Central memory CD8-positive, alpha-beta T cell (primary cell): ENCODE measurements around the gene CARMIL1.

Source experiments
- ATAC-seq: fragments of 150-1000 bp; cut with Tn5 transposase; replicated peaks from 2 replicates; pipeline ENCODE4 v1.10.0; 2022; ENCODE audit warnings: mild to moderate bottlenecking, moderate FRiP score, moderate number of reproducible peaks; ENCODE audit not compliant: poor library complexity, severe bottlenecking; ENCODE audit errors: extremely low read depth
- DNase-seq, 2 donors: peaks; one replicate each; pipeline ENCODE4 v3.0.0; 2021; ENCODE audit warnings: low spot score in 2 of 2
- H3K27ac Mint-ChIP-seq: one replicate; pipeline ENCODE4 v1.8.0; 2022; ENCODE audit warnings: low read depth, mild to moderate bottlenecking, moderate library complexity, mixed read lengths
- H3K27me3 Mint-ChIP-seq: one replicate; pipeline ENCODE4 v1.8.0; 2022; ENCODE audit warnings: mixed read lengths
- H3K36me3 Mint-ChIP-seq: one replicate; pipeline ENCODE4 v1.8.0; 2022; ENCODE audit warnings: mild to moderate bottlenecking, moderate library complexity, mixed read lengths; ENCODE audit not compliant: insufficient read depth
- H3K4me1 Mint-ChIP-seq: one replicate; pipeline ENCODE4 v1.8.0; 2022; ENCODE audit warnings: mixed read lengths
- H3K4me3 Mint-ChIP-seq: one replicate; pipeline ENCODE4 v1.8.0; 2022; ENCODE audit warnings: mild to moderate bottlenecking, moderate library complexity, mixed read lengths
- H3K9me3 Mint-ChIP-seq: one replicate; pipeline ENCODE4 v1.8.0; 2022; ENCODE audit warnings: mixed read lengths

The CARMIL1 gene

GRCh38 chr6:25318589-25318988, 39.4 kb downstream of the CARMIL1 start:
- DNase-seq: no peak
- ATAC-seq: no peak
- Mint-ChIP-seq H3K27ac (no peak overlapping the region), H3K36me3 (peaks cover 4% of the 10 kb centered on the region), H3K27me3 (no peaks in the 10 kb centered on the region), H3K4me3 (no peak overlapping the region), H3K9me3 (no peaks in the 10 kb centered on the region), H3K4me1 (peaks cover 13% of the 10 kb centered on the region)

GRCh38 chr6:25320459-25320858, 41.3 kb downstream of the CARMIL1 start:
- ATAC-seq (no peak), DNase-seq (no peak)
- H3K4me1 Mint-ChIP-seq: peaks cover 10% of the 10 kb centered on the region
- H3K27me3 Mint-ChIP-seq: no peaks in the 10 kb centered on the region
- H3K9me3 Mint-ChIP-seq: no peaks in the 10 kb centered on the region
- H3K36me3 Mint-ChIP-seq: peaks cover 4% of the 10 kb centered on the region
- H3K27ac Mint-ChIP-seq: no peak overlapping the region
- no peak overlapping the region for H3K4me3 Mint-ChIP-seq

GRCh38 chr6:25322692-25323091, 43.5 kb downstream of the CARMIL1 start:
- DNase-seq (no peak), ATAC-seq (no peak)
- Mint-ChIP-seq H3K27me3 (no peaks in the 10 kb centered on the region), H3K27ac (no peak overlapping the region), H3K36me3 (peaks cover 4% of the 10 kb centered on the region), H3K9me3 (no peaks in the 10 kb centered on the region), H3K4me1 (peaks cover 10% of the 10 kb centered on the region), H3K4me3 (no peak overlapping the region)

GRCh38 chr6:25324066-25324762, 45.0 kb downstream of the CARMIL1 start:
- no peaks in the 10 kb centered on the region for H3K27me3 Mint-ChIP-seq
- no peak for DNase-seq
- H3K9me3 Mint-ChIP-seq: no peaks in the 10 kb centered on the region
- peaks cover 4% of the 10 kb centered on the region for H3K4me1 Mint-ChIP-seq
- peaks cover 4% of the 10 kb centered on the region for H3K36me3 Mint-ChIP-seq
- H3K4me3 Mint-ChIP-seq: no peak overlapping the region
- no peak overlapping the region for H3K27ac Mint-ChIP-seq
- ATAC-seq: no peak

- Mint-ChIP-seq H3K9me3 (no peaks in the 10 kb centered on the region), H3K27me3 (no peaks in the 10 kb centered on the region), H3K4me3 (no peak overlapping the region), H3K4me1 (peaks cover 7% of the 10 kb centered on the region), H3K36me3 (peaks cover 2% of the 10 kb centered on the region), H3K27ac (no peak overlapping the region)
- no peak for ATAC-seq
- no peak for DNase-seq
These were observed 47.0 kb downstream of the CARMIL1 start for GRCh38 chr6:25326126-25326525.

GRCh38 chr6:25326960-25327359, 47.8 kb downstream of the CARMIL1 start:
- H3K36me3 Mint-ChIP-seq: peaks cover 2% of the 10 kb centered on the region
- no peak for ATAC-seq
- no peaks in the 10 kb centered on the region for H3K27me3 Mint-ChIP-seq
- no peak for DNase-seq
- no peak overlapping the region for H3K27ac Mint-ChIP-seq
- no peaks in the 10 kb centered on the region for H3K9me3 Mint-ChIP-seq
- peaks cover 7% of the 10 kb centered on the region for H3K4me1 Mint-ChIP-seq
- H3K4me3 Mint-ChIP-seq: no peak overlapping the region

GRCh38 chr6:25327432-25327831, 48.3 kb downstream of the CARMIL1 start:
- Mint-ChIP-seq H3K27me3 (no peaks in the 10 kb centered on the region), H3K27ac (no peak overlapping the region), H3K36me3 (peaks cover 3% of the 10 kb centered on the region), H3K9me3 (no peaks in the 10 kb centered on the region), H3K4me1 (peaks cover 7% of the 10 kb centered on the region), H3K4me3 (no peak overlapping the region)
- no peak for ATAC-seq
- no peak for DNase-seq

GRCh38 chr6:25329161-25329817, 50.1 kb downstream of the CARMIL1 start:
- H3K36me3 Mint-ChIP-seq: peaks cover 1% of the 10 kb centered on the region
- H3K4me3 Mint-ChIP-seq: no peak overlapping the region
- peaks cover 7% of the 10 kb centered on the region for H3K4me1 Mint-ChIP-seq
- H3K27me3 Mint-ChIP-seq: no peaks in the 10 kb centered on the region
- no peaks in the 10 kb centered on the region for H3K9me3 Mint-ChIP-seq
- no peak for ATAC-seq
- H3K27ac Mint-ChIP-seq: no peak overlapping the region
- no peak for DNase-seq

GRCh38 chr6:25329982-25330381, 50.8 kb downstream of the CARMIL1 start:
- H3K4me1 Mint-ChIP-seq: peaks cover 7% of the 10 kb centered on the region
- H3K4me3 Mint-ChIP-seq: no peak overlapping the region
- no peaks in the 10 kb centered on the region for H3K9me3 Mint-ChIP-seq
- ATAC-seq: no peak
- H3K27ac Mint-ChIP-seq: peak overlapping the region; percentile 3
- DNase-seq: no peak
- H3K36me3 Mint-ChIP-seq: peaks cover 1% of the 10 kb centered on the region
- no peaks in the 10 kb centered on the region for H3K27me3 Mint-ChIP-seq

GRCh38 chr6:25330796-25331685, 51.9 kb downstream of the CARMIL1 start:
- no peak for ATAC-seq
- DNase-seq: no peak
- H3K9me3 Mint-ChIP-seq: no peaks in the 10 kb centered on the region
- H3K36me3 Mint-ChIP-seq: peaks cover 1% of the 10 kb centered on the region
- H3K4me3 Mint-ChIP-seq: no peak overlapping the region
- H3K27ac Mint-ChIP-seq: no peak overlapping the region
- H3K27me3 Mint-ChIP-seq: no peaks in the 10 kb centered on the region
- peaks cover 7% of the 10 kb centered on the region for H3K4me1 Mint-ChIP-seq

GRCh38 chr6:25332165-25332564, 53.0 kb downstream of the CARMIL1 start:
- DNase-seq (no peak), ATAC-seq (no peak)
- Mint-ChIP-seq H3K4me1 (peaks cover 7% of the 10 kb centered on the region), H3K27ac (no peak overlapping the region), H3K4me3 (no peak overlapping the region), H3K36me3 (peaks cover 1% of the 10 kb centered on the region), H3K9me3 (no peaks in the 10 kb centered on the region), H3K27me3 (no peaks in the 10 kb centered on the region)

- Mint-ChIP-seq H3K4me3 (no peak overlapping the region), H3K4me1 (peaks cover 7% of the 10 kb centered on the region), H3K27ac (no peak overlapping the region), H3K27me3 (no peaks in the 10 kb centered on the region), H3K9me3 (no peaks in the 10 kb centered on the region), H3K36me3 (peaks cover 1% of the 10 kb centered on the region)
- ATAC-seq (no peak), DNase-seq (no peak)
These were observed 53.5 kb downstream of the CARMIL1 start for GRCh38 chr6:25332655-25333071.
